Measurements from ENCODE around the gene ATP5F1E. TPM values are rescaled to one million over a fixed set of nuclear protein-coding genes. Genes with fewer than 3 reads are reported as not detected.
A peak's percentile ranks its signal among the peaks of the same experiment; 100 is the strongest.
"Not testable (repeated sequence)": the region's sequence is repeated elsewhere in the genome, so short reads cannot be mapped to it uniquely, and the experiment has no call there.

The ATP5F1E gene
- total and polyA plus RNA-seq, 9 donors, result 61.9 to 220 (median 162) TPM

- Histone ChIP-seq H3K9me3 (replicated peaks; ENCODE audit: control insufficient read depth, low read depth, low read length) (no peaks in the 10 kb centered on the region), H3K27me3 (ENCODE audit: control insufficient read depth, insufficient read depth, low read length) (no peaks in the 10 kb centered on the region), H3K4me3 (ENCODE audit: low read length) (no peak overlapping the region), H3K36me3 (ENCODE audit: control insufficient read depth, insufficient read depth, low read length) (no peaks in the 10 kb centered on the region), H3K27ac (ENCODE audit: low read length) (no peak overlapping the region), H3K4me1 (ENCODE audit: control insufficient read depth, insufficient read depth, low read length) (peaks cover 7% of the 10 kb centered on the region)
- DNase-seq, result no peak
- WGBS (ENCODE audit: insufficient coverage), result 68% methylated on average over 14 of the region's 16 CpGs
These were observed 16.1 kb downstream of the ATP5F1E start for GRCh38 chr20:59015812-59016711.

- Histone ChIP-seq H3K4me3 (ENCODE audit: low read length) (no peak overlapping the region), H3K9me3 (replicated peaks; ENCODE audit: control insufficient read depth, low read depth, low read length) (no peaks in the 10 kb centered on the region), H3K27me3 (ENCODE audit: control insufficient read depth, insufficient read depth, low read length) (no peaks in the 10 kb centered on the region), H3K36me3 (ENCODE audit: control insufficient read depth, insufficient read depth, low read length) (no peaks in the 10 kb centered on the region), H3K27ac (ENCODE audit: low read length) (no peak overlapping the region), H3K4me1 (ENCODE audit: control insufficient read depth, insufficient read depth, low read length) (peaks cover 12% of the 10 kb centered on the region)
- DNase-seq, result no peak
- 77% methylated on average over 11 of the region's 16 CpGs for WGBS (ENCODE audit: insufficient coverage)
These were observed 16.7 kb downstream of the ATP5F1E start for GRCh38 chr20:59015411-59015810.

GRCh38 chr20:59014680-59015389, 17.3 kb downstream of the ATP5F1E start:
- DNase-seq, result no peak
- no peak overlapping the region for H3K27ac ChIP-seq (ENCODE audit: low read length)
- no peak overlapping the region for H3K4me3 ChIP-seq (ENCODE audit: low read length)
- H3K36me3 ChIP-seq (ENCODE audit: control insufficient read depth, insufficient read depth, low read length), result no peaks in the 10 kb centered on the region
- peaks cover 15% of the 10 kb centered on the region for H3K4me1 ChIP-seq (ENCODE audit: control insufficient read depth, insufficient read depth, low read length)
- no peaks in the 10 kb centered on the region for H3K27me3 ChIP-seq (ENCODE audit: control insufficient read depth, insufficient read depth, low read length)
- WGBS (ENCODE audit: insufficient coverage), result 82% methylated on average over 12 of the region's 17 CpGs
- H3K9me3 ChIP-seq (replicated peaks; ENCODE audit: control insufficient read depth, low read depth, low read length), result no peaks in the 10 kb centered on the region

GRCh38 chr20:59013959-59014608, 18.1 kb downstream of the ATP5F1E start:
- no peak for DNase-seq
- no peak overlapping the region for H3K27ac ChIP-seq (ENCODE audit: low read length)
- H3K4me1 ChIP-seq (ENCODE audit: control insufficient read depth, insufficient read depth, low read length), result peaks cover 15% of the 10 kb centered on the region

GRCh38 chr20:59013031-59013951, 18.8 kb downstream of the ATP5F1E start:
- no peak overlapping the region for H3K4me3 ChIP-seq (ENCODE audit: low read length)
- no peak overlapping the region for H3K27ac ChIP-seq (ENCODE audit: low read length)
- no peaks in the 10 kb centered on the region for H3K36me3 ChIP-seq (ENCODE audit: control insufficient read depth, insufficient read depth, low read length)
- H3K9me3 ChIP-seq (replicated peaks; ENCODE audit: control insufficient read depth, low read depth, low read length), result no peaks in the 10 kb centered on the region
- H3K4me1 ChIP-seq (ENCODE audit: control insufficient read depth, insufficient read depth, low read length), result peaks cover 15% of the 10 kb centered on the region
- no peaks in the 10 kb centered on the region for H3K27me3 ChIP-seq (ENCODE audit: control insufficient read depth, insufficient read depth, low read length)
- WGBS (ENCODE audit: insufficient coverage), result 71% methylated on average over 13 of the region's 17 CpGs
- no peak for DNase-seq

More at GRCh38 chr20:59013959-59014608, 18.1 kb downstream of the ATP5F1E start:
- no peaks in the 10 kb centered on the region for H3K27me3 ChIP-seq (ENCODE audit: control insufficient read depth, insufficient read depth, low read length)
- no peaks in the 10 kb centered on the region for H3K36me3 ChIP-seq (ENCODE audit: control insufficient read depth, insufficient read depth, low read length)
- H3K4me3 ChIP-seq (ENCODE audit: low read length), result no peak overlapping the region
- H3K9me3 ChIP-seq (replicated peaks; ENCODE audit: control insufficient read depth, low read depth, low read length), result no peaks in the 10 kb centered on the region
- 68% methylated on average over 7 of the region's 13 CpGs for WGBS (ENCODE audit: insufficient coverage)

GRCh38 chr20:59011874-59012157, 20.3 kb downstream of the ATP5F1E start:
- not testable (repeated sequence) for H3K4me3 ChIP-seq (ENCODE audit: low read length); H3K27me3 ChIP-seq (ENCODE audit: control insufficient read depth, insufficient read depth, low read length); H3K36me3 ChIP-seq (ENCODE audit: control insufficient read depth, insufficient read depth, low read length); H3K9me3 ChIP-seq (replicated peaks; ENCODE audit: control insufficient read depth, low read depth, low read length); DNase-seq
- H3K27ac ChIP-seq (ENCODE audit: low read length), result peak overlapping the region; percentile 62
- peaks cover 22% of the 10 kb centered on the region for H3K4me1 ChIP-seq (ENCODE audit: control insufficient read depth, insufficient read depth, low read length)
- WGBS (ENCODE audit: insufficient coverage), result 93% methylated on average over 2 of the region's 3 CpGs

GRCh38 chr20:59010995-59011873, 20.9 kb downstream of the ATP5F1E start:
- peaks cover 27% of the 10 kb centered on the region for H3K4me1 ChIP-seq (ENCODE audit: control insufficient read depth, insufficient read depth, low read length)
- H3K27ac ChIP-seq (ENCODE audit: low read length), result peak overlapping the region; percentile 62
- H3K9me3 ChIP-seq (replicated peaks; ENCODE audit: control insufficient read depth, low read depth, low read length), result no peaks in the 10 kb centered on the region
- DNase-seq, result peak; percentile 53
- H3K27me3 ChIP-seq (ENCODE audit: control insufficient read depth, insufficient read depth, low read length), result no peaks in the 10 kb centered on the region
- H3K36me3 ChIP-seq (ENCODE audit: control insufficient read depth, insufficient read depth, low read length), result no peaks in the 10 kb centered on the region
- no peak overlapping the region for H3K4me3 ChIP-seq (ENCODE audit: low read length)
- WGBS (ENCODE audit: insufficient coverage), result 35% methylated on average over 9 of the region's 17 CpGs

- H3K27ac ChIP-seq (ENCODE audit: low read length), result peak overlapping the region; percentile 62
- H3K4me1 ChIP-seq (ENCODE audit: control insufficient read depth, insufficient read depth, low read length), result peaks cover 34% of the 10 kb centered on the region
- no peak for DNase-seq
- H3K9me3 ChIP-seq (replicated peaks; ENCODE audit: control insufficient read depth, low read depth, low read length), result no peaks in the 10 kb centered on the region
- no peak overlapping the region for H3K4me3 ChIP-seq (ENCODE audit: low read length)
- WGBS (ENCODE audit: insufficient coverage), result 58% methylated on average over 3 of the region's 8 CpGs
- H3K36me3 ChIP-seq (ENCODE audit: control insufficient read depth, insufficient read depth, low read length), result no peaks in the 10 kb centered on the region
- no peaks in the 10 kb centered on the region for H3K27me3 ChIP-seq (ENCODE audit: control insufficient read depth, insufficient read depth, low read length)
These were observed 21.7 kb downstream of the ATP5F1E start for GRCh38 chr20:59010321-59010994.
